Activated T-cell treated with anti-CD3 and anti-CD28 coated beads for 1 hour (primary cell): ENCODE results near the gene ASCC2.

Source experiments
- DNase-seq: peaks from one replicate; pipeline ENCODE4 v3.0.0-alpha.2; 2020; ENCODE audit warnings: low read depth

ASCC2 gene

GRCh38 chr22:29786031-29786430, 52.0 kb downstream of the ASCC2 start:
- no peak for DNase-seq

- DNase-seq, result no peak
Observed at GRCh38 chr22:29784451-29785361, 53.4 kb downstream of the ASCC2 start.

GRCh38 chr22:29782061-29782845, 55.8 kb downstream of the ASCC2 start:
- no peak for DNase-seq

- DNase-seq, result no peak
Observed at GRCh38 chr22:29780748-29781676, 57.1 kb downstream of the ASCC2 start.

GRCh38 chr22:29780220-29780619, 57.9 kb downstream of the ASCC2 start:
- DNase-seq, result no peak

- DNase-seq, result no peak
Observed at GRCh38 chr22:29773233-29773632, 64.8 kb downstream of the ASCC2 start.

GRCh38 chr22:29772170-29772641, 65.9 kb downstream of the ASCC2 start:
- DNase-seq, result no peak

GRCh38 chr22:29769723-29770321, 68.3 kb downstream of the ASCC2 start:
- no peak for DNase-seq

- DNase-seq, result no peak
Observed at GRCh38 chr22:29768052-29768693, 69.9 kb downstream of the ASCC2 start.

- peak; percentile 90 for DNase-seq
Observed at GRCh38 chr22:29767171-29768051, 70.7 kb downstream of the ASCC2 start, which contains the start of gene UQCR10. UQCR10 (plus strand) TSS chr22:29767369; CDS start chr22:29767399, 30 bp downstream.

GRCh38 chr22:29766632-29767170, 71.4 kb downstream of the ASCC2 start, which contains the start of gene ZMAT5:
ZMAT5 (minus strand) TSS chr22:29767007; CDS start chr22:29748544, 18,463 bp downstream.
- peak; percentile 84 for DNase-seq

- peak; percentile 4 for DNase-seq
Observed at GRCh38 chr22:29765905-29766631, 72.0 kb downstream of the ASCC2 start.

GRCh38 chr22:29762263-29762662, 75.8 kb downstream of the ASCC2 start:
- DNase-seq, result no peak

GRCh38 chr22:29758959-29759358, 79.1 kb downstream of the ASCC2 start:
- no peak for DNase-seq

GRCh38 chr22:29758068-29758622, 79.9 kb downstream of the ASCC2 start:
- DNase-seq, result no peak

GRCh38 chr22:29757096-29757495, 81.0 kb downstream of the ASCC2 start:
- DNase-seq, result no peak

- DNase-seq, result no peak
Observed at GRCh38 chr22:29756341-29756740, 81.7 kb downstream of the ASCC2 start.

- no peak for DNase-seq
Observed at GRCh38 chr22:29755889-29756288, 82.2 kb downstream of the ASCC2 start.
